Gastrocnemius medialis (tissue), 4 donors: ENCODE results near the gene RAD51C.

Source experiments
- CTCF ChIP-seq, 5 experiments: fragments of 450-650 bp in 3 of 5; fragments of 200-600 bp in 2 of 5; sonication (generic) in 2 of 5; IDR thresholded peaks in 4 of 5; conservative IDR thresholded peaks in 1 of 5; 1 replicate in 4 of 5; 2 replicates in 1 of 5; pipeline ENCODE4 v1.5.1; 2016 to 2019; ENCODE audit warnings: antibody characterized with exemption in 5 of 5, mild to moderate bottlenecking in 3 of 5, moderate library complexity in 3 of 5
- POLR2A ChIP-seq, 2 donors: fragments of 450-650 bp; IDR thresholded peaks; one replicate each; pipeline ENCODE4 v1.6.1; 2017; ENCODE audit warnings: antibody characterized with exemption in 2 of 2, mild to moderate bottlenecking in 2 of 2, moderate library complexity in 2 of 2

GRCh38 chr17:58661499-58661898 is 30.9 kb upstream of the RAD51C start:
- TF ChIP-seq POLR2A (IDR thresholded peaks at IDR 0.05) (no peak), CTCF (IDR thresholded peaks at IDR 0.05 in 4 of 5, conservative IDR thresholded peaks at IDR 0.05 in 1 of 5) (no peak)
